ENCODE results near the gene GEMIN4. TPM values are rescaled to one million over a fixed set of nuclear protein-coding genes. Genes with fewer than 3 reads are reported as not detected.

Gene GEMIN4
- polyA plus RNA-seq, 3 donors = 8.8 to 10.6 (median 10.1) TPM

DNA sequence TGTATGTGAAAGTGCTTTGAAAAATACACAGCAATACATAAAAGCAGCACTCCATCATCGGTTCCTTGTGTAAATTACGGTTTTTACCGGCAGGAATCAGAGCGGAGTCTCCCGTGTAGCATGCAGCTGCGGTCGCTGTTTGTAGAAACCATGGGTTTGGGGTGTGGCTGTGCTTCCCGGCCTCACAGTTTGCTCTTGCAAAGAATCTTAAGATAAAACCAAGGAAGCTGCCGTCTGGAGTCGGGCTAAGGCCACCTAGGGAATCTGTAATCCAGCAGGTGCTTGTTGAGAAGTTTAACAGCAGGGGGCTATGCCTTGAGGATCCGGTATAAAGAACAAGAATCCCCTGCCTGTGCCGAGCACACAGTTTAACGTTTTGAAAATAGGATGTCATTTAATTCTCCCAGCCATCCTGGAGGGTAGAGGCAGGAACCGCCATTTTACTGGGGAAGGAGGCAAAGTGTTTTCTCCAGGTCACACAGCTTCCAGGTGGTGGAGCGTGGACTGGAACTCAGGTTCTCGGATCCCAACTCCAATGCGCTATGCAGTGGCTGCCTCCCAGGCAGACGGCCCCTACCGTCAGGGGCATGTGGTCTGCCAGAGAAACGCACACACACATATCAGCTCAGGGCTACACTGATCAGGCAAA, 25.7 kb downstream of the GEMIN4 start:
- Histone ChIP-seq H3K27ac (ENCODE audit: low read depth in 1 of 2, low read length in 2 of 2) (no peak overlapping the region), H3K36me3 (replicated peaks in 1 of 2; ENCODE audit: control insufficient read depth in 1 of 2, insufficient read depth in 2 of 2, low read length in 2 of 2) (no peaks in the 10 kb centered on the region), H3K9me3 (replicated peaks in 1 of 2; ENCODE audit: control insufficient read depth in 1 of 2, insufficient read depth in 1 of 2, low read length in 2 of 2) (no peaks in the 10 kb centered on the region), H4K20me1 (ENCODE audit: insufficient read depth, low read length) (no peaks in the 10 kb centered on the region), H3K9ac (ENCODE audit: insufficient read depth, low read length, poor library complexity, severe bottlenecking) (no peak overlapping the region), H3K4me3 (replicated peaks in 1 of 3; ENCODE audit: low read depth in 2 of 3, low read length in 3 of 3) (no peak overlapping the region), H2AFZ (ENCODE audit: insufficient read depth, low read depth, low read length, poor library complexity, severe bottlenecking) (no peak overlapping the region), H3K4me2 (replicated peaks; ENCODE audit: extremely low read depth, low read length, poor library complexity, severe bottlenecking) (no peak overlapping the region), H3K4me1 (ENCODE audit: control insufficient read depth in 1 of 2, insufficient read depth in 2 of 2, low read length in 2 of 2) (no peaks in the 10 kb centered on the region), H3K79me2 (ENCODE audit: insufficient read depth, low read length) (no peaks in the 10 kb centered on the region), H3K27me3 (ENCODE audit: control insufficient read depth in 2 of 2, insufficient read depth in 2 of 2, low read length in 2 of 2) (peaks cover 6 to 14% of the 10 kb centered on the region in 2 donors)
- intact Hi-C loops (cut with micrococcal nuclease) = no loop called here
- Mint-ChIP-seq H3K4me1 (peaks cover under 1% of the 10 kb centered on the region), H3K4me3 (no peak overlapping the region), H3K27me3 (ENCODE audit: low read depth in 3 of 3) (peaks cover 12 to 24% (median 14%) of the 10 kb centered on the region in 3 donors), H3K36me3 (no peaks in the 10 kb centered on the region), H3K27ac (no peak overlapping the region), H3K9me3 (peaks cover 0 to 5% (median 1%) of the 10 kb centered on the region in 7 donors)
- TF ChIP-seq, protein P1, sequence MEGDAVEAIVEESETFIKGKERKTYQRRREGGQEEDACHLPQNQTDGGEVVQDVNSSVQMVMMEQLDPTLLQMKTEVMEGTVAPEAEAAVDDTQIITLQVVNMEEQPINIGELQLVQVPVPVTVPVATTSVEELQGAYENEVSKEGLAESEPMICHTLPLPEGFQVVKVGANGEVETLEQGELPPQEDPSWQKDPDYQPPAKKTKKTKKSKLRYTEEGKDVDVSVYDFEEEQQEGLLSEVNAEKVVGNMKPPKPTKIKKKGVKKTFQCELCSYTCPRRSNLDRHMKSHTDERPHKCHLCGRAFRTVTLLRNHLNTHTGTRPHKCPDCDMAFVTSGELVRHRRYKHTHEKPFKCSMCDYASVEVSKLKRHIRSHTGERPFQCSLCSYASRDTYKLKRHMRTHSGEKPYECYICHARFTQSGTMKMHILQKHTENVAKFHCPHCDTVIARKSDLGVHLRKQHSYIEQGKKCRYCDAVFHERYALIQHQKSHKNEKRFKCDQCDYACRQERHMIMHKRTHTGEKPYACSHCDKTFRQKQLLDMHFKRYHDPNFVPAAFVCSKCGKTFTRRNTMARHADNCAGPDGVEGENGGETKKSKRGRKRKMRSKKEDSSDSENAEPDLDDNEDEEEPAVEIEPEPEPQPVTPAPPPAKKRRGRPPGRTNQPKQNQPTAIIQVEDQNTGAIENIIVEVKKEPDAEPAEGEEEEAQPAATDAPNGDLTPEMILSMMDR (IDR thresholded peaks at IDR 0.05) = no peak
- WGBS (ENCODE audit: insufficient coverage) = 81% methylated on average over 10 of the region's 20 CpGs
- no peak for DNase-seq

DNA sequence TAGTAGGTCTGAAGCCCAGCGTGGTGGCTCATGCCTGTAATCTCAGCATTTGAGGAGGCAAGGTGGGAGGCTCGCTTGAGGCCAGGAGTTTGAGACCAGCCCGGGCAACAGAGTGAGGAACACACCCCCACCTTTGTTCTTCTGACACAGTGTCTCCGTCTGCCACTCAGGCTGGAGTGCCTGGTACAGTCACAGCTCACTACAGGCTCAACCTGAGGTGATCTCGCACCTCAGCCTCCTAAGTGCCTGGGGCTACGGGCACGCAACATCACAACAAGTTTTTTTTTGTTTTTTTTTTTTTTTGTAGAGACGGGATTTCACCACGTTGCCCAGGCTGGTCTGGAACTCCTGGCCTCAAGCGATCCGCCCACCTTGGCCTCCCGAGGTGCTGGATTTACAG, 26.3 kb downstream of the GEMIN4 start:
- Histone ChIP-seq H3K4me2 (replicated peaks; ENCODE audit: extremely low read depth, low read length, poor library complexity, severe bottlenecking) (no peak overlapping the region), H3K4me1 (ENCODE audit: control insufficient read depth in 1 of 2, insufficient read depth in 2 of 2, low read length in 2 of 2) (no peaks in the 10 kb centered on the region), H3K79me2 (ENCODE audit: insufficient read depth, low read length) (no peaks in the 10 kb centered on the region), H3K27me3 (ENCODE audit: control insufficient read depth in 2 of 2, insufficient read depth in 2 of 2, low read length in 2 of 2) (peaks cover under 1 to 8% of the 10 kb centered on the region in 2 donors), H2AFZ (ENCODE audit: insufficient read depth, low read depth, low read length, poor library complexity, severe bottlenecking) (no peak overlapping the region), H3K27ac (ENCODE audit: low read depth in 1 of 2, low read length in 2 of 2) (no peak overlapping the region), H3K9ac (ENCODE audit: insufficient read depth, low read length, poor library complexity, severe bottlenecking) (no peak overlapping the region), H3K36me3 (replicated peaks in 1 of 2; ENCODE audit: control insufficient read depth in 1 of 2, insufficient read depth in 2 of 2, low read length in 2 of 2) (no peaks in the 10 kb centered on the region), H3K4me3 (replicated peaks in 1 of 3; ENCODE audit: low read depth in 2 of 3, low read length in 3 of 3) (no peak overlapping the region), H3K9me3 (replicated peaks in 1 of 2; ENCODE audit: control insufficient read depth in 1 of 2, insufficient read depth in 1 of 2, low read length in 2 of 2) (no peaks in the 10 kb centered on the region), H4K20me1 (ENCODE audit: insufficient read depth, low read length) (no peaks in the 10 kb centered on the region)
- no peak for DNase-seq
- peaks cover 0 to 3% (median 1%) of the 10 kb centered on the region in 7 donors for H3K9me3 Mint-ChIP-seq
- H3K4me1 Mint-ChIP-seq = no peaks in the 10 kb centered on the region
- H3K36me3 Mint-ChIP-seq = no peaks in the 10 kb centered on the region
- TF ChIP-seq, protein P1 (IDR thresholded peaks at IDR 0.05) = no peak
- intact Hi-C loops (cut with micrococcal nuclease) = no loop called here
- no peak overlapping the region for H3K4me3 Mint-ChIP-seq
- no peak overlapping the region for H3K27ac Mint-ChIP-seq
- H3K27me3 Mint-ChIP-seq (ENCODE audit: low read depth in 3 of 3) = peaks cover 6 to 18% (median 8%) of the 10 kb centered on the region in 3 donors
- 92% methylated on average over 2 of the region's 12 CpGs for WGBS (ENCODE audit: insufficient coverage)

Data from CD14-positive monocyte (primary cell).